ENCODE data around the gene R3HCC1L. TPM values are rescaled to one million over a fixed set of nuclear protein-coding genes. Genes with fewer than 3 reads are reported as not detected.
"Not testable (repeated sequence)": the region's sequence is repeated elsewhere in the genome, so short reads cannot be mapped to it uniquely, and the experiment has no call there.

The R3HCC1L gene
- total and polyA plus RNA-seq, 4 experiments from 2014 or later, result 7.0 to 30.4 (median 20.5) TPM

DNA sequence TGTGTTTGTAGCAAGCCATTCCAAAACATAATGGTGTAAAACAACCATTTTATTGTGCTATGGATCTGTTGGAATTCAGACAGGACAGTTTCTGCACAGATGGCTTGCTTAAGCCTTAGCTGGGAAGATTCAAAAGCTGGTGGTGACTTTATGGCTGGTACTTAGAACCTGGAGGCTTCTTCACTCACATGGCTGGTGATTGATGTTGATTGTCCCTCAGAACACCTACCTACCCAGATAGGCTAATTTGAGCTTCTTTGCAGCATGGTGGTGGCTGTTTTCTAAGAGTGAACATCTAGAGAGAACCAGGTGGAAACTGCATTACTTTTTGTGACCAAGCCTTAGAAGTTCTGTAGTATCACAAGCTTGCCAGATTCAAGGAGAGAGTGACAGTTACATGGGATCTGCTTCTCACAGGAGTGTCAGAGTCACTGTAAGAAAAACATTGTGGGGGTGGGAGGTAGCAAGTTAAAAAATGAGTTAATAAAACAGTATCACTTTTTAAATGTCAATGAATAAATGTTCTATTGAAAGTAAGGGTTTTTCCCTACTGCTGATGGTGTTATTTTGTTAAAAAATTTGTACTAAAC lies 7.1 kb downstream of the R3HCC1L start:
- POLR2A ChIA-PET (ENCODE audit: partially characterized antibody), result no interaction called here
- Mint-ChIP-seq H3K36me3 (peaks cover 12 to 19% of the 10 kb centered on the region in 2 donors), H3K4me1 (peaks cover 48 to 81% (median 68%) of the 10 kb centered on the region in 4 donors), H3K27ac (peak overlapping the region in 2 of 7 donors; percentile 11 to 25), H3K4me3 (peak overlapping the region in 1 of 8 donors; percentile 48), H3K27me3 (no peaks in the 10 kb centered on the region), H3K9me3 (peaks cover 0 to 2% (median 0%) of the 10 kb centered on the region in 8 donors)
- H3K4me1 ChIP-seq (ENCODE audit: insufficient read depth, low read length), result peaks cover 58% of the 10 kb centered on the region
- no peaks in the 10 kb centered on the region for H3K9me3 ChIP-seq (ENCODE audit: control insufficient read depth in 1 of 2, low read length in 2 of 2)
- H3K4me3 ChIP-seq (ENCODE audit: low read length in 2 of 2), result no peak overlapping the region
- no peaks in the 10 kb centered on the region for H3K27me3 ChIP-seq (ENCODE audit: insufficient read depth, low read length)
- CTCF ChIA-PET (ENCODE audit: partially characterized antibody), result no interaction called here
- DNase-seq, result no peak
- H3K36me3 ChIP-seq (ENCODE audit: insufficient read depth, low read length), result no peaks in the 10 kb centered on the region
- intact Hi-C loops (cut with micrococcal nuclease), result no loop called here
- no peak overlapping the region for H3K27ac ChIP-seq (ENCODE audit: low read depth, low read length)

DNA sequence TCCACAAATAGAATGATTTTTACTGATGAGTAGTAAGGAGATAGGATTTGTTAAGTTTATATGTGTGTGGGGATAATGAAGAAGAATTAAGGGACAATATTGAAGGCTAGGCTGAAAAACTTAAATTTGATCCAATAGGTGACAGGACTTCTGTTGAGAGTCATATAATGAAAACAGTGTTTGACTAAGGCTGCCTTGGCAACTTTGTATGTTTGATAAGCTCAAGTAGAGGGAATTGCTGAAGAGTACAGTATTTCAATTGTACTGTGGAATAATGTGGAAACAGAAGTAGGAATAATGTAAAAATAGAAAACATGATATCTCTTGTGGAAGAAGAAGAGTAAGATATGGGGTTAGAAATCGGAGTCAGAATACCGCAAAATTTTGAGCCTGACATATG lies 10.5 kb downstream of the R3HCC1L start:
- H3K9me3 ChIP-seq (ENCODE audit: control insufficient read depth in 1 of 2, low read length in 2 of 2), result peaks cover 0 to 5% of the 10 kb centered on the region in 2 donors
- H3K27me3 Mint-ChIP-seq, result no peaks in the 10 kb centered on the region
- H3K27me3 ChIP-seq (ENCODE audit: insufficient read depth, low read length), result no peaks in the 10 kb centered on the region
- intact Hi-C loops (cut with micrococcal nuclease), result no loop called here
- peak overlapping the region in 1 of 8 donors; percentile 4 for H3K4me3 Mint-ChIP-seq
- ChIA-PET CTCF (ENCODE audit: partially characterized antibody) (no interaction called here), POLR2A (ENCODE audit: partially characterized antibody) (interaction anchor here (0.6 kb wide), 1 partner anchor 11 kb away, joined by 3 read pairs; the partner anchor contains the start of gene R3HCC1L)
- H3K36me3 Mint-ChIP-seq, result peaks cover 32 to 46% of the 10 kb centered on the region in 2 donors
- H3K4me1 Mint-ChIP-seq, result peaks cover 48 to 78% (median 59%) of the 10 kb centered on the region in 4 donors
- no peaks in the 10 kb centered on the region for H3K36me3 ChIP-seq (ENCODE audit: insufficient read depth, low read length)
- H3K4me1 ChIP-seq (ENCODE audit: insufficient read depth, low read length), result peaks cover 24% of the 10 kb centered on the region
- H3K27ac ChIP-seq (ENCODE audit: low read depth, low read length), result no peak overlapping the region
- peaks cover 3 to 22% (median 16%) of the 10 kb centered on the region in 8 donors for H3K9me3 Mint-ChIP-seq
- peak overlapping the region in 1 of 7 donors; percentile 9 for H3K27ac Mint-ChIP-seq
- DNase-seq, result no peak
- H3K4me3 ChIP-seq (ENCODE audit: low read length in 2 of 2), result no peak overlapping the region

DNA sequence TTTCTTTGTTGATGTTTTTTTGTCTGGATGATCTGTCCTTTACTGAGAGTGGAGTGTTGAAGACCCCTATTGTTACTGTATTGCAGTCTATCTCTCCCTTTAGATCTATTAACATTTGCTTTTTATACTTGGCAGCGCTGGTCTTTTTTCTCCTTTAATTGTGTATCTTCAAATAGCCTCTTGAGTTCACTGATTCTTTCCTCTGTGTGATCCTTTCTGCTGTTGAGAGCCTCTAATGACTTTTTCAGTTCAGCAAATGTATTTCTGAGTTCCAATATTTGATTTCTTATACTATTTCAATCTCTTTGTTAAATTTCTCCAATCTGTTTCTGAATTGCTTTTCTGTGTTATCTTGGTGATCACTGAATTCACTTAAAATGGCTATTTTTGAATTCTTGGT lies 15.4 kb downstream of the R3HCC1L start:
- Histone ChIP-seq H3K4me3 (ENCODE audit: low read length in 2 of 2) (no peak overlapping the region), H3K27ac (ENCODE audit: low read depth, low read length) (no peak overlapping the region), H3K27me3 (ENCODE audit: insufficient read depth, low read length) (no peaks in the 10 kb centered on the region), H3K9me3 (ENCODE audit: control insufficient read depth in 1 of 2, low read length in 2 of 2) (peaks cover 0 to 8% of the 10 kb centered on the region in 2 donors), H3K4me1 (ENCODE audit: insufficient read depth, low read length) (peaks cover 8% of the 10 kb centered on the region), H3K36me3 (ENCODE audit: insufficient read depth, low read length) (no peaks in the 10 kb centered on the region)
- no peak overlapping the region for H3K27ac Mint-ChIP-seq
- H3K9me3 Mint-ChIP-seq, result peaks cover 3 to 33% (median 23%) of the 10 kb centered on the region in 8 donors
- H3K36me3 Mint-ChIP-seq, result peaks cover 48 to 70% of the 10 kb centered on the region in 2 donors
- H3K27me3 Mint-ChIP-seq, result no peaks in the 10 kb centered on the region
- DNase-seq, result no peak
- no peak overlapping the region for H3K4me3 Mint-ChIP-seq
- intact Hi-C loops (cut with micrococcal nuclease), result no loop called here
- ChIA-PET CTCF (ENCODE audit: partially characterized antibody) (no interaction called here), POLR2A (ENCODE audit: partially characterized antibody) (no interaction called here)
- H3K4me1 Mint-ChIP-seq, result peaks cover 28 to 58% (median 40%) of the 10 kb centered on the region in 4 donors

DNA sequence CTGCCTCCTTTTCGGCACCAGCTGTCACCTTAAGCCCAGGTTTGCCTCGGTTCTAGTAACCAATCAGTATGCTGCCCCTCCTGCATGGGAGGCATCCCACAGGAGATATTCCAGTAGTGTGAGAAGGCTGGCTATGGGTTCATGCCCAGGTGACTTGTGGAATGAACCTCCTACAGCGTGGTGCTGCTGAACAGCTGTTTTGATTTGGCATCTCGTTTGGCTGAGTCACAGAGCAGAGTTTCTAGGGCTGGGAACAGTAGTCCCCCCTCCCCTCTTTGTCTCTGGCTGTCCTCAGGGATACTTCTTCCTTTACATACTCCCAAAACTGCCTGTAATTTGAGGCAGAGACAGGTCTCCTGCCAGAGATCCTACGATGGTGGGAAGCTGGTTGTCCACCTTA lies 16.1 kb downstream of the R3HCC1L start:
- intact Hi-C loops (cut with micrococcal nuclease), result no loop called here
- peaks cover 9% of the 10 kb centered on the region for H3K4me1 ChIP-seq (ENCODE audit: insufficient read depth, low read length)
- no peaks in the 10 kb centered on the region for H3K27me3 ChIP-seq (ENCODE audit: insufficient read depth, low read length)
- no peak overlapping the region for H3K27ac Mint-ChIP-seq
- POLR2A ChIA-PET (ENCODE audit: partially characterized antibody), result no interaction called here
- peaks cover 46 to 69% of the 10 kb centered on the region in 2 donors for H3K36me3 Mint-ChIP-seq
- no peak for DNase-seq
- peaks cover 27 to 57% (median 38%) of the 10 kb centered on the region in 4 donors for H3K4me1 Mint-ChIP-seq
- CTCF ChIA-PET (ENCODE audit: partially characterized antibody), result no interaction called here
- peaks cover 3 to 33% (median 23%) of the 10 kb centered on the region in 8 donors for H3K9me3 Mint-ChIP-seq
- H3K9me3 ChIP-seq (ENCODE audit: control insufficient read depth in 1 of 2, low read length in 2 of 2), result peaks cover 0 to 8% of the 10 kb centered on the region in 2 donors
- H3K4me3 ChIP-seq (ENCODE audit: low read length in 2 of 2), result no peak overlapping the region
- H3K36me3 ChIP-seq (ENCODE audit: insufficient read depth, low read length), result no peaks in the 10 kb centered on the region
- no peak overlapping the region for H3K27ac ChIP-seq (ENCODE audit: low read depth, low read length)
- H3K27me3 Mint-ChIP-seq, result no peaks in the 10 kb centered on the region
- H3K4me3 Mint-ChIP-seq, result peak overlapping the region in 1 of 8 donors; percentile 28

DNA sequence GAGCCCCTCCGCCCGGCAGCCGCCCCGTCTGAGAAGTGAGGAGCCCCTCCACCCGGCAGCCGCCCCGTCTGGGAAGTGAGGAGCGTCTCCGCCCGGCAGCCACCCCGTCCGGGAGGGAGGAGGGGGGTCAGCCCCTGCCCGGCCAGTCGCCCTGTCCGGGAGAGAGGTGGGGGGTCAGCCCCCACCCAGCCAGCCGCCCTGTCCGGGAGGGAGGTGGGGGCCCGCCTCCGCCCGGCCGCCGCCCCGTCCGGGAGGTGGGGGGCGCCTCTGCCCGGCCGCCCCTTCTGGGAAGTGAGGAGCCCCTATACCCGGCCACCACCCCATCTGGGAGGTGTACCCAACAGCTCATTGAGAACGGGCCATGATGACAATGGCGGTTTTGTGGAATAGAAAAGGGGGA lies 18.3 kb downstream of the R3HCC1L start:
- H3K36me3 ChIP-seq (ENCODE audit: insufficient read depth, low read length); POLR2A ChIA-PET (ENCODE audit: partially characterized antibody); H3K4me1 ChIP-seq (ENCODE audit: insufficient read depth, low read length); H3K4me3 ChIP-seq (ENCODE audit: low read length in 2 of 2); H3K27ac ChIP-seq (ENCODE audit: low read depth, low read length); H3K4me3 Mint-ChIP-seq; H3K9me3 ChIP-seq (ENCODE audit: control insufficient read depth in 1 of 2, low read length in 2 of 2); DNase-seq; CTCF ChIA-PET (ENCODE audit: partially characterized antibody); H3K27me3 ChIP-seq (ENCODE audit: insufficient read depth, low read length); H3K27me3 Mint-ChIP-seq; H3K27ac Mint-ChIP-seq; intact Hi-C loops (cut with micrococcal nuclease): not testable (repeated sequence)
- Mint-ChIP-seq H3K9me3 (peaks cover 0 to 30% (median 21%) of the 10 kb centered on the region in 8 donors), H3K4me1 (peaks cover 23 to 52% (median 43%) of the 10 kb centered on the region in 4 donors), H3K36me3 (peaks cover 57 to 69% of the 10 kb centered on the region in 2 donors)

DNA sequence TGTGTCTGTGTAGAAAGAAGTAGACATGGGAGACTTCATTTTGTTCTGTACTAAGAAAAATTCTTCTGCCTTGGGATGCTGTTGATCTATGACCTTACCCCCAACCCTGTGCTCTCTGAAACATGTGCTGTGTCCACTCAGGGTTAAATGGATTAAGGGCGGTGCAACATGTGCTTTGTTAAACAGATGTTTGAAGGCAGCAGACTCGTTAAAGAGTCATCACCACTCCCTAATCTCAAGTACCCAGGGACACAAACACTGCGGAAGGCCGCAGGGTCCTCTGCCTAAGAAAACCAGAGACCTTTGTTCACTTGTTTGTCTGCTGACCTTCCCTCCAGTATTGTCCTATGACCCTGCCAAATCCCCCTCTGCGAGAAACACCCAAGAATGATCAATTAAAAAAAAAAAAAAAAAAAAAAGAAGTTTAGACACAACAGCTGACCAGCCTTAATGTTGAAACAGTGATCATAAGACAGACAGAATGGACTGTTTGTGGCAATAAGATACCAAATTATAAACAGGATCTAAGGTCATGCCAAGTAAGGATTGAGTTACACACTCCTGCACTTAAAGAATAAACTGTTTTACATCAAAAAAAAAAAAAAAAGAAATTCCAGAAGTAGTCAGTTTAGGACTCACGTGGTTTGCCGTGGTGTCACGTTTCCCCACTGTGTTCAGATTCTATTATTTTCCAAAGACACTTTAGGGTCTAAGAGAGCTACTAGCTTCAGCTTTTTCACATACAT lies 18.9 kb downstream of the R3HCC1L start:
- H3K36me3 ChIP-seq (ENCODE audit: insufficient read depth, low read length); H3K9me3 ChIP-seq (ENCODE audit: control insufficient read depth in 1 of 2, low read length in 2 of 2); H3K27ac Mint-ChIP-seq; DNase-seq; H3K4me3 Mint-ChIP-seq; H3K27ac ChIP-seq (ENCODE audit: low read depth, low read length); H3K27me3 ChIP-seq (ENCODE audit: insufficient read depth, low read length); H3K4me3 ChIP-seq (ENCODE audit: low read length in 2 of 2); H3K4me1 ChIP-seq (ENCODE audit: insufficient read depth, low read length); intact Hi-C loops (cut with micrococcal nuclease); H3K27me3 Mint-ChIP-seq; POLR2A ChIA-PET (ENCODE audit: partially characterized antibody): not testable (repeated sequence)
- CTCF ChIA-PET (ENCODE audit: partially characterized antibody), result interaction anchor here (1.1 kb wide), 1 partner anchor 16 kb away, joined by 3 read pairs; no protein-coding TSS in a partner anchor
- peaks cover 21 to 46% (median 41%) of the 10 kb centered on the region in 4 donors for H3K4me1 Mint-ChIP-seq
- peaks cover 63% of the 10 kb centered on the region in 2 donors for H3K36me3 Mint-ChIP-seq
- H3K9me3 Mint-ChIP-seq, result peaks cover 0 to 30% (median 20%) of the 10 kb centered on the region in 8 donors

DNA sequence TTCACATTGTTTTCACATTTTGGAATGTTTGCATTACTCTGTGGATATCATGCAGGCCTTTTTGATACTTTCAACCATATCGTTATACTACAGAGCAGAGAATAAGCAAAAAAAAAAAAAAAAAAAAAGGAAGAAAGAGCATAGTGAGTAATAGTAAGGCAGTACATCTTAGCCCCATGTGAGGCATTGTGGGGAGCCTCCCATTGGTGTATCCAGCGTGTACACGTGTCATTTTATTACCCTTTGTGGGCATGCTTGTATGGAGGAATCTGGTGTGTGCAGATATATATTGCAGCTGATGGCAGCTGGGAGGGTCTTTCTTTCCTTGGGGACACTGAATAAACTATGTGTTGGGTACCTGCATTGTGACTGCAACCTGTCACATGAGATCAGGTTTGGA lies 19.6 kb downstream of the R3HCC1L start:
- intact Hi-C loops (cut with micrococcal nuclease), result no loop called here
- peak overlapping the region in 1 of 7 donors; percentile 19 for H3K27ac Mint-ChIP-seq
- Histone ChIP-seq H3K4me3 (ENCODE audit: low read length in 2 of 2) (no peak overlapping the region), H3K9me3 (ENCODE audit: control insufficient read depth in 1 of 2, low read length in 2 of 2) (peaks cover 0 to 8% of the 10 kb centered on the region in 2 donors), H3K27ac (ENCODE audit: low read depth, low read length) (no peak overlapping the region), H3K36me3 (ENCODE audit: insufficient read depth, low read length) (no peaks in the 10 kb centered on the region), H3K27me3 (ENCODE audit: insufficient read depth, low read length) (no peaks in the 10 kb centered on the region), H3K4me1 (ENCODE audit: insufficient read depth, low read length) (peaks cover 9% of the 10 kb centered on the region)
- H3K36me3 Mint-ChIP-seq, result peaks cover 57 to 65% of the 10 kb centered on the region in 2 donors
- ChIA-PET CTCF (ENCODE audit: partially characterized antibody) (interaction anchor here (1.1 kb wide), 1 partner anchor 16 kb away, joined by 3 read pairs; no protein-coding TSS in a partner anchor), POLR2A (ENCODE audit: partially characterized antibody) (no interaction called here)
- peaks cover 18 to 44% (median 37%) of the 10 kb centered on the region in 4 donors for H3K4me1 Mint-ChIP-seq
- peaks cover 0 to 23% (median 17%) of the 10 kb centered on the region in 8 donors for H3K9me3 Mint-ChIP-seq
- no peak overlapping the region for H3K4me3 Mint-ChIP-seq
- no peak for DNase-seq
- no peaks in the 10 kb centered on the region for H3K27me3 Mint-ChIP-seq

All from CD4-positive, alpha-beta memory T cell (primary cell).